Neural progenitor cell (in vitro differentiated cells): ENCODE measurements around the gene CHCHD6.

Experiments used
- CTCF ChIP-seq: fragments of 200-600 bp; sonication (generic); IDR thresholded peaks from 2 replicates; pipeline ENCODE4 v1.5.1; 2017; ENCODE audit warnings: antibody characterized with exemption, mild to moderate bottlenecking
- EZH2phosphoT487 ChIP-seq: fragments of 200-600 bp; sonication (generic); IDR thresholded peaks from 2 replicates; pipeline ENCODE4 v1.6.1; 2017; ENCODE audit warnings: antibody characterized with exemption

GRCh38 chr3:126912027-126912422 is 208.0 kb downstream of the CHCHD6 start:
- TF ChIP-seq CTCF (no peak), EZH2phosphoT487 (no peak)
